Endothelial cell of umbilical vein (primary cell): ENCODE data around the gene ZRANB1.

Experiments
- CTCF ChIP-seq, 2 donors: IDR thresholded peaks; 1 replicate in 1 of 2; 2 replicates in 1 of 2; pipeline ENCODE4 v1.5.1; 2011; ENCODE audit warnings: low read length in 2 of 2, mild to moderate bottlenecking in 2 of 2, moderate library complexity in 2 of 2, control low read depth in 1 of 2, inconsistent platforms in 1 of 2, low read depth in 1 of 2; ENCODE audit not compliant: insufficient read depth in 1 of 2; ENCODE audit errors: extremely low read depth in 1 of 2
- EZH2 ChIP-seq: IDR thresholded peaks from 2 replicates; pipeline ENCODE4 v1.6.1; 2012; ENCODE audit warnings: borderline replicate concordance, low read depth, mild to moderate bottlenecking, moderate library complexity, low read length, inconsistent platforms; ENCODE audit not compliant: severe bottlenecking
- GATA2 ChIP-seq: IDR thresholded peaks from 2 replicates; pipeline ENCODE4 v1.7.0; 2011; ENCODE audit warnings: low read depth, mild to moderate bottlenecking, moderate library complexity, mixed read lengths, low read length; ENCODE audit not compliant: insufficient read length, insufficient read depth
- JUN ChIP-seq: IDR thresholded peaks from 2 replicates; pipeline ENCODE4 v1.6.1; 2011; ENCODE audit warnings: borderline replicate concordance, low read depth; ENCODE audit not compliant: insufficient read length, insufficient read depth
- POLR2AphosphoS5 ChIP-seq: IDR thresholded peaks from 2 replicates; pipeline ENCODE4 v1.6.1; 2012; ENCODE audit warnings: low read depth, mild to moderate bottlenecking, control low read depth, low read length, moderate library complexity; ENCODE audit not compliant: insufficient read depth

- no peak for TF ChIP-seq POLR2AphosphoS5
- no peak for TF ChIP-seq CTCF (IDR thresholded peaks at IDR 0.05; ENCODE audit: extremely low read depth in 1 of 2, insufficient read depth in 1 of 2, low read depth in 1 of 2, low read length in 2 of 2)
- TF ChIP-seq EZH2, result no peak
- TF ChIP-seq JUN, result no peak
- TF ChIP-seq GATA2, result no peak
These were observed 20.7 kb upstream of the ZRANB1 start for GRCh38 chr10:124921261-124921660.
